Testis (tissue), 2 donors: ENCODE data around the gene ADGRB3.

Experiments
- POLR2A ChIP-seq: fragments of 450-650 bp; IDR thresholded peaks from one replicate; pipeline ENCODE4 v1.6.1; 2017; ENCODE audit warnings: antibody characterized with exemption, mild to moderate bottlenecking, moderate library complexity
- TF ChIP-seq, protein P1 (sequence below), 3 experiments: fragments of 450-650 bp in 2 of 3; fragments of 200-600 bp in 1 of 3; sonication (generic) in 1 of 3; IDR thresholded peaks; one replicate each; pipeline ENCODE4 v1.5.1; 2016 to 2019; ENCODE audit warnings: antibody characterized with exemption in 3 of 3, mild to moderate bottlenecking in 2 of 3, moderate library complexity in 1 of 3

DNA sequence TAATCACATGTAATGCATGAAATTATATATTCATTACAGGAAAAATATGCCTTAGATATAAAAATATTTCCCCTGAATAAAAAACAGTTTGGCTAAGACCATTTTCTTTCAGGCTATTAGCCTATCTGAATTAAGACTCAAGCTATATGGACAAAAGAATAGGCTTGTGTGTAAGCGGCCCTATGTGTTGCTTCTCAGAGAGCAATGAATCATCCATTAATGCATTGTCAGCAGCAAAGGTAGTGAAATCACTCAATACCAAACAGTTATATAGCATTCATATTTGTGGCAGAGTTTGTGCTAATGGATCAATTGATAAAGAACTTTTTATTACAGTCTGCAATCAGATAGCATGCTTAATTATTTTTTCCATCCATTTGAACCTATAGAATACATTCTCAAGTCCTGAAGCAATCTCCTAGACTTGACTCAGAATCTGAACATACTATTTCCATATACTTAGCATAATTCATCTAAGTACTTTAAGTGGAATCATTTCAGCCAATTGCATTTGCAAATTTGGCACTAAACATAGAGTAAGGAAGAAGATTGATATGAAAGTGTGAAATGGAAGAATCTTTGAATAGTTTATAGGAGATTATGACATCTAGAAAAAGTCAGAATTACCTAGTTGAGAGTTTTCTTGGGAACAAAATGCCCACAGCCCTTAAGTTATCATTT, 112.2 kb downstream of the ADGRB3 start:
- TF ChIP-seq, protein P1, sequence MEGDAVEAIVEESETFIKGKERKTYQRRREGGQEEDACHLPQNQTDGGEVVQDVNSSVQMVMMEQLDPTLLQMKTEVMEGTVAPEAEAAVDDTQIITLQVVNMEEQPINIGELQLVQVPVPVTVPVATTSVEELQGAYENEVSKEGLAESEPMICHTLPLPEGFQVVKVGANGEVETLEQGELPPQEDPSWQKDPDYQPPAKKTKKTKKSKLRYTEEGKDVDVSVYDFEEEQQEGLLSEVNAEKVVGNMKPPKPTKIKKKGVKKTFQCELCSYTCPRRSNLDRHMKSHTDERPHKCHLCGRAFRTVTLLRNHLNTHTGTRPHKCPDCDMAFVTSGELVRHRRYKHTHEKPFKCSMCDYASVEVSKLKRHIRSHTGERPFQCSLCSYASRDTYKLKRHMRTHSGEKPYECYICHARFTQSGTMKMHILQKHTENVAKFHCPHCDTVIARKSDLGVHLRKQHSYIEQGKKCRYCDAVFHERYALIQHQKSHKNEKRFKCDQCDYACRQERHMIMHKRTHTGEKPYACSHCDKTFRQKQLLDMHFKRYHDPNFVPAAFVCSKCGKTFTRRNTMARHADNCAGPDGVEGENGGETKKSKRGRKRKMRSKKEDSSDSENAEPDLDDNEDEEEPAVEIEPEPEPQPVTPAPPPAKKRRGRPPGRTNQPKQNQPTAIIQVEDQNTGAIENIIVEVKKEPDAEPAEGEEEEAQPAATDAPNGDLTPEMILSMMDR (IDR thresholded peaks at IDR 0.05), result no peak
- no peak for TF ChIP-seq POLR2A
